DND-41 (cell line): ENCODE results near the gene CD177.

ENCODE experiments used
- ATAC-seq: fragments of 200-7000 bp; cut with Tn5 transposase; 3 replicates; pipeline ENCODE4 v1.9.1; 2021; ENCODE audit warnings: low read depth; ENCODE audit not compliant: insufficient read depth
- DNase-seq: peaks from one replicate; pipeline ENCODE4 v3.0.0-alpha.2; 2020
- H2AFZ ChIP-seq: 2 replicates; pipeline ENCODE4 v1.6.0; 2012; ENCODE audit warnings: low read depth, low read length
- H3K27ac ChIP-seq: 2 replicates; pipeline ENCODE4 v1.5.1; 2012; ENCODE audit warnings: low read length, inconsistent platforms
- H3K27me3 ChIP-seq: fragments of 200-600 bp; sonication (generic); 2 replicates; pipeline ENCODE4 v1.6.0; 2012; ENCODE audit warnings: low read length, mild to moderate bottlenecking, inconsistent platforms; ENCODE audit not compliant: insufficient read depth, poor library complexity
- H3K36me3 ChIP-seq: 2 replicates; pipeline ENCODE4 v1.5.1; 2012; ENCODE audit warnings: low read length, inconsistent platforms; ENCODE audit not compliant: insufficient read depth
- H3K4me1 ChIP-seq: 2 replicates; pipeline ENCODE4 v1.5.1; 2012; ENCODE audit warnings: mild to moderate bottlenecking, low read length; ENCODE audit not compliant: insufficient read depth
- H3K4me2 ChIP-seq: 2 replicates; pipeline ENCODE4 v1.6.0; 2012; ENCODE audit warnings: mild to moderate bottlenecking, moderate library complexity, low read length, inconsistent platforms; ENCODE audit not compliant: insufficient read depth
- H3K4me3 ChIP-seq, 2 experiments: fragments of 200-600 bp in 1 of 2; shearing (Covaris generic) in 1 of 2; 2 replicates each; pipeline ENCODE4 v1.5.1; 2012 to 2016; ENCODE audit warnings: inconsistent platforms in 2 of 2, low read length in 2 of 2, mild to moderate bottlenecking in 2 of 2, low read depth in 1 of 2, moderate library complexity in 1 of 2
- H3K79me2 ChIP-seq: 2 replicates; pipeline ENCODE4 v1.6.0; 2012; ENCODE audit warnings: low read length, inconsistent platforms; ENCODE audit not compliant: insufficient read depth
- H3K9ac ChIP-seq: 2 replicates; pipeline ENCODE4 v1.6.0; 2012; ENCODE audit warnings: low read depth, mild to moderate bottlenecking, inconsistent platforms, low read length, moderate library complexity
- H3K9me3 ChIP-seq: 2 replicates; pipeline ENCODE4 v1.5.1; 2012; ENCODE audit warnings: low read length, moderate library complexity, mild to moderate bottlenecking, inconsistent platforms; ENCODE audit not compliant: insufficient read depth, severe bottlenecking
- H4K20me1 ChIP-seq: 2 replicates; pipeline ENCODE4 v1.6.0; 2012; ENCODE audit warnings: low read length; ENCODE audit not compliant: insufficient read depth
- CTCF ChIP-seq: IDR thresholded peaks from 2 replicates; pipeline ENCODE4 v1.5.1; 2012; ENCODE audit warnings: borderline replicate concordance, low read length, moderate library complexity, mild to moderate bottlenecking; ENCODE audit not compliant: poor library complexity, severe bottlenecking; ENCODE audit errors: extremely low read depth
- EZH2 ChIP-seq: IDR thresholded peaks from 3 replicates; pipeline ENCODE4 v1.6.1; 2012; ENCODE audit warnings: borderline replicate concordance, low read depth, mild to moderate bottlenecking, moderate library complexity, low read length, inconsistent platforms; ENCODE audit not compliant: severe bottlenecking

The CD177 gene

DNA sequence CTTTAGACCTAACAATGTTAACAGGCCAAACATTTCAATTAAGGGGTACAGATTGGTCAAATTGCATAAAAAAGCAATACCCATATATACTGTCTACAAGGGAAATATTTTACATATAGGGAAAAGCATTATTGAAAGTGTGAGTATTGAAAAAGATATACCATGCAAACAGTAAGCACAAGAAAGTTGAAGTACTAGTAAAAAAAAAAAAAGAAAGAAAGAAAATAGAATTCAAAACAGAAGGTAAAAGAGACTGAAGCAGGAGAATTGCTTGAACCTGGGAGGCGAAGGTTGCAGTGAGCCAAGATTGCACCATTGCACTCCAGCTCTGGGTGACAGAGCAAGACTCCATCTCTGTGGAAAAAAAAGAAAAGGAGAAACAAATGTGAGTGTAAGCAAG lies 55.9 kb downstream of the CD177 start:
- H3K9me3 ChIP-seq = no peaks in the 10 kb centered on the region
- no peak for TF ChIP-seq CTCF
- TF ChIP-seq EZH2 = no peak

DNA sequence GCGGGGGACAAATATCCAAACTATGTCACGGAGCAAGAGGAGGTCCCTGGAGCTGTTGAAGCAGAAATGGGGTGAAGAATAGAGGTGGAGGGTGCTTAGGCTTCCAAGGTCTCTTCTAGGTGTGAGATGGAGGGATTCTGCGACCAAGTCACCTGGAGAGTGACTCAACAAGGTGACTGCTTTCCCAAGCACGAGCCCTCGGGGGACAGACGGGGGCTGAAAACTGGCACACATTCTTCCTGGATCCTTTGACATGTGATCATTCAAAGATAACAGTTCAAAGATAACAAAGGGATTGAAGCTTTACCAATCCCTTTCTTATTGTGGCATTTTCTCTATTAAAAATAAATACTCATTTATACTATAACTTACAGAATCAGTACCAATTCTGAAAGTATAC lies 59.0 kb downstream of the CD177 start:
- ATAC-seq (no peak), DNase-seq (no peak)
- Histone ChIP-seq H3K27me3 (no peaks in the 10 kb centered on the region), H3K9ac (no peak overlapping the region), H3K79me2 (no peaks in the 10 kb centered on the region), H3K27ac (no peak overlapping the region), H3K4me1 (no peaks in the 10 kb centered on the region), H3K36me3 (no peaks in the 10 kb centered on the region), H3K9me3 (no peaks in the 10 kb centered on the region), H3K4me2 (no peak overlapping the region), H4K20me1 (no peaks in the 10 kb centered on the region), H2AFZ (no peak overlapping the region), H3K4me3 (no peak overlapping the region)
- no peak for TF ChIP-seq EZH2
- TF ChIP-seq CTCF = no peak

More for the DNA sequence above, 55.9 kb downstream of the CD177 start:
- ATAC-seq = no peak
- no peaks in the 10 kb centered on the region for H3K27me3 ChIP-seq
- no peaks in the 10 kb centered on the region for H3K79me2 ChIP-seq
- no peaks in the 10 kb centered on the region for H3K4me1 ChIP-seq
- no peaks in the 10 kb centered on the region for H3K36me3 ChIP-seq
- H2AFZ ChIP-seq = no peak overlapping the region
- H3K9ac ChIP-seq = no peak overlapping the region
- H3K4me2 ChIP-seq = no peak overlapping the region
- H3K27ac ChIP-seq = no peak overlapping the region
- no peak for DNase-seq
- H3K4me3 ChIP-seq = no peak overlapping the region
- no peaks in the 10 kb centered on the region for H4K20me1 ChIP-seq
